Measurements from ENCODE around the gene SSBP2.
"Not testable (repeated sequence)": the region's sequence is repeated elsewhere in the genome, so short reads cannot be mapped to it uniquely, and the experiment has no call there.

The SSBP2 gene

GRCh38 chr5:81694726-81695125 lies 56.2 kb downstream of the SSBP2 start:
- Histone ChIP-seq H3K27me3 (ENCODE audit: control insufficient read depth in 1 of 2, insufficient read depth in 2 of 2, low read length in 2 of 2) (no peaks in the 10 kb centered on the region), H3K36me3 (ENCODE audit: control insufficient read depth in 1 of 2, insufficient read depth in 2 of 2, low read length in 2 of 2) (no peaks in the 10 kb centered on the region), H3K4me1 (ENCODE audit: control insufficient read depth in 1 of 2, insufficient read depth in 2 of 2, low read length in 2 of 2) (no peaks in the 10 kb centered on the region), H3K9ac (ENCODE audit: low read depth in 1 of 2, low read length in 2 of 2) (no peak overlapping the region), H3K27ac (ENCODE audit: low read depth, low read length) (no peak overlapping the region), H3K4me3 (ENCODE audit: low read depth in 1 of 2, low read length in 2 of 2) (no peak overlapping the region), H3K9me3 (ENCODE audit: control insufficient read depth in 1 of 2, low read length in 2 of 2) (peaks cover 0 to 6% of the 10 kb centered on the region in 2 donors)

- Histone ChIP-seq H3K4me3 (ENCODE audit: low read depth in 1 of 2, low read length in 2 of 2) (no peak overlapping the region), H3K9me3 (ENCODE audit: control insufficient read depth in 1 of 2, low read length in 2 of 2) (peaks cover 0 to 6% of the 10 kb centered on the region in 2 donors), H3K9ac (ENCODE audit: low read depth in 1 of 2, low read length in 2 of 2) (no peak overlapping the region), H3K4me1 (ENCODE audit: control insufficient read depth in 1 of 2, insufficient read depth in 2 of 2, low read length in 2 of 2) (no peaks in the 10 kb centered on the region), H3K27me3 (ENCODE audit: control insufficient read depth in 1 of 2, insufficient read depth in 2 of 2, low read length in 2 of 2) (no peaks in the 10 kb centered on the region), H3K27ac (ENCODE audit: low read depth, low read length) (no peak overlapping the region), H3K36me3 (ENCODE audit: control insufficient read depth in 1 of 2, insufficient read depth in 2 of 2, low read length in 2 of 2) (no peaks in the 10 kb centered on the region)
Observed at GRCh38 chr5:81688215-81688614, 62.7 kb downstream of the SSBP2 start.

DNA sequence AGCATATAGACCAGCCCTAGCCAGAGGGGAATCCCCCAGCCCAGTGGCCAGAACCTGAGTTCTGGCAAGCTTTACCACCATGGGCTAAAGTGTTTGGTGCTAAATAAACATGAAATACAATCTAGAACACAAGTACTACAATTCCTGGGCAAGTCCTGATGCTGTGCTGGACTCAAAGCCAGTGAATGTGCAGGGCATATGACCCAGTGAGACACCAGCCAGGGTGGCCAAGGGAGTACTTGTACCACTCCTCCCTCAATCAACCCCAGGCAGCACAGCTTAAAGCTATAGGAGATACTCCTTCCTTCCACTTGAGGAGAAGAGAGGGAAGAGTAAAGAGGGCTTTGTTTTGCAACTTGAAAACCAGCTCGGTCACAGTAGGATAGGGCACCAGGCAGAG lies 63.6 kb downstream of the SSBP2 start:
- Histone ChIP-seq H3K4me3 (ENCODE audit: low read depth in 1 of 2, low read length in 2 of 2) (no peak overlapping the region), H3K4me1 (ENCODE audit: control insufficient read depth in 1 of 2, insufficient read depth in 2 of 2, low read length in 2 of 2) (no peaks in the 10 kb centered on the region), H3K27ac (ENCODE audit: low read depth, low read length) (no peak overlapping the region), H3K27me3 (ENCODE audit: control insufficient read depth in 1 of 2, insufficient read depth in 2 of 2, low read length in 2 of 2) (no peaks in the 10 kb centered on the region), H3K9me3 (ENCODE audit: control insufficient read depth in 1 of 2, low read length in 2 of 2) (peaks cover 0 to 6% of the 10 kb centered on the region in 2 donors), H3K9ac (ENCODE audit: low read depth in 1 of 2, low read length in 2 of 2) (no peak overlapping the region), H3K36me3 (ENCODE audit: control insufficient read depth in 1 of 2, insufficient read depth in 2 of 2, low read length in 2 of 2) (no peaks in the 10 kb centered on the region)

DNA sequence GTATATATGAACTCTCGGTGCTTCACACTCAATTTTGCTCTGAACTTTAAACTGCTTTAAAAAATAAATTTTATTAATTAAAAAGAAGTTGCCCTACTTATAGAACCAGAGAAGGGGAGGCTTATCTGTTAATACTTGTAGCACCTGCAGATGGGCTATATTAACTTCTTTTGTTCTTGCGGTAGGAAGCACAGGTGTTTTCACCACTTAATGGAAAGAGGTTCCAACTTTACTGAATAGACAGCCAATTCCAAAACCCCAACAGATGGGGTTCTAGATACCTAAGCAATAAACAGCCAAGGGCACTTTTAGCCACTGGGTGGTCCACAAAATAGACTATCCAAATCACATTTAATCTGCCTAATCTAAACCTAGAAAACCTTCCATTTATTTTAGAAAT lies 65.4 kb downstream of the SSBP2 start:
- H3K36me3 ChIP-seq (ENCODE audit: control insufficient read depth in 1 of 2, insufficient read depth in 2 of 2, low read length in 2 of 2), result no peaks in the 10 kb centered on the region
- no peak overlapping the region for H3K4me3 ChIP-seq (ENCODE audit: low read depth in 1 of 2, low read length in 2 of 2)
- H3K27ac ChIP-seq (ENCODE audit: low read depth, low read length), result no peak overlapping the region
- no peaks in the 10 kb centered on the region for H3K27me3 ChIP-seq (ENCODE audit: control insufficient read depth in 1 of 2, insufficient read depth in 2 of 2, low read length in 2 of 2)
- H3K4me1 ChIP-seq (ENCODE audit: control insufficient read depth in 1 of 2, insufficient read depth in 2 of 2, low read length in 2 of 2), result no peaks in the 10 kb centered on the region
- H3K9ac ChIP-seq (ENCODE audit: low read depth in 1 of 2, low read length in 2 of 2), result no peak overlapping the region
- peaks cover 0 to 4% of the 10 kb centered on the region in 2 donors for H3K9me3 ChIP-seq (ENCODE audit: control insufficient read depth in 1 of 2, low read length in 2 of 2)

- no peak overlapping the region for H3K9ac ChIP-seq (ENCODE audit: low read depth in 1 of 2, low read length in 2 of 2)
Observed at GRCh38 chr5:81679885-81680284, 71.0 kb downstream of the SSBP2 start.

DNA sequence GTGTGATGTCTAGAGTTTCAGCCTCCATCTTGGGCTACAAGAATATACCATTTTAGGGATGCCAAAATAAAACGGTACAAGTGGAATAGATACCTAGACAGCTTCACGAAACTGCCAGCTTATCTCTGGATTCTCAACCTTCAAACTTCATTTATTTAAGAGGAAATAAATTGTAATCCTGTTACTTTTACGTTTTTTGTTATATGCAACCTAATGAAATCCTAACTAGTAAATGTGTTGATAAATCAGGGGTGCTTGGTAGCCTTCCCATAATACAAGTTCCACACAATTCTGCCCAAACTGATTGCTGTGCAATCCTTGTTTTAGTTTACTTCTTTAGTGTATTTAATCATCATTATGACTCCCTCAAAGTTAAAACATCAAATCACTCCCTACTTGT lies 75.5 kb downstream of the SSBP2 start:
- H3K4me1 ChIP-seq (ENCODE audit: control insufficient read depth in 1 of 2, insufficient read depth in 2 of 2, low read length in 2 of 2), result peaks cover 0 to 7% of the 10 kb centered on the region in 2 donors
- no peak overlapping the region for H3K9ac ChIP-seq (ENCODE audit: low read depth in 1 of 2, low read length in 2 of 2)
- H3K9me3 ChIP-seq (ENCODE audit: control insufficient read depth in 1 of 2, low read length in 2 of 2), result no peaks in the 10 kb centered on the region
- H3K36me3 ChIP-seq (ENCODE audit: control insufficient read depth in 1 of 2, insufficient read depth in 2 of 2, low read length in 2 of 2), result no peaks in the 10 kb centered on the region
- no peak overlapping the region for H3K4me3 ChIP-seq (ENCODE audit: low read depth in 1 of 2, low read length in 2 of 2)
- H3K27ac ChIP-seq (ENCODE audit: low read depth, low read length), result no peak overlapping the region
- H3K27me3 ChIP-seq (ENCODE audit: control insufficient read depth in 1 of 2, insufficient read depth in 2 of 2, low read length in 2 of 2), result no peaks in the 10 kb centered on the region

More at GRCh38 chr5:81679885-81680284, 71.0 kb downstream of the SSBP2 start:
- Histone ChIP-seq H3K27ac (ENCODE audit: low read depth, low read length) (no peak overlapping the region), H3K4me3 (ENCODE audit: low read depth in 1 of 2, low read length in 2 of 2) (no peak overlapping the region), H3K9me3 (ENCODE audit: control insufficient read depth in 1 of 2, low read length in 2 of 2) (no peaks in the 10 kb centered on the region), H3K4me1 (ENCODE audit: control insufficient read depth in 1 of 2, insufficient read depth in 2 of 2, low read length in 2 of 2) (peaks cover 0 to 7% of the 10 kb centered on the region in 2 donors), H3K27me3 (ENCODE audit: control insufficient read depth in 1 of 2, insufficient read depth in 2 of 2, low read length in 2 of 2) (no peaks in the 10 kb centered on the region), H3K36me3 (ENCODE audit: control insufficient read depth in 1 of 2, insufficient read depth in 2 of 2, low read length in 2 of 2) (no peaks in the 10 kb centered on the region)

GRCh38 chr5:81665795-81666194 lies 85.1 kb downstream of the SSBP2 start:
- H3K9ac ChIP-seq (ENCODE audit: low read depth in 1 of 2, low read length in 2 of 2), result no peak overlapping the region
- no peaks in the 10 kb centered on the region for H3K4me1 ChIP-seq (ENCODE audit: control insufficient read depth in 1 of 2, insufficient read depth in 2 of 2, low read length in 2 of 2)
- H3K27me3 ChIP-seq (ENCODE audit: control insufficient read depth in 1 of 2, insufficient read depth in 2 of 2, low read length in 2 of 2), result no peaks in the 10 kb centered on the region
- no peak overlapping the region for H3K27ac ChIP-seq (ENCODE audit: low read depth, low read length)
- no peaks in the 10 kb centered on the region for H3K36me3 ChIP-seq (ENCODE audit: control insufficient read depth in 1 of 2, insufficient read depth in 2 of 2, low read length in 2 of 2)
- H3K9me3 ChIP-seq (ENCODE audit: control insufficient read depth in 1 of 2, low read length in 2 of 2), result no peaks in the 10 kb centered on the region
- no peak overlapping the region for H3K4me3 ChIP-seq (ENCODE audit: low read depth in 1 of 2, low read length in 2 of 2)

DNA sequence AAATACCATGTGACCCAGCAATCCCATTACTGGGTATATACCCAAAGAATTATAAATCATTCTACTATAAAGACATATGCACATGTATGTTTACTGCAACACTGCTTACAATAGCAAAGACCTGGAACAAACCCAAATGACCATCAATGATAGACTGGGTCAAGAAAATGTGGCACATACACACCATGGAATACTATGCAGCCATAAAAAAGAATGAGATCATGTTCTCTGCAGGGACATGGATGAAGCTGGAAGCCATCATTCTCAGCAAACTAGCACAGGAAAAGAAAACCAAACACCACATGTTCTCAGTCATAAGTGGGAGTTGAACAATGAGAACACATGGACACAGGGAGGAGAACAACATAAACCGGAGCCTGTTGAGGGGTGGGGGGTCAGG lies 90.3 kb downstream of the SSBP2 start:
- not testable (repeated sequence) for H3K36me3 ChIP-seq (ENCODE audit: control insufficient read depth in 1 of 2, insufficient read depth in 2 of 2, low read length in 2 of 2); H3K4me3 ChIP-seq (ENCODE audit: low read depth in 1 of 2, low read length in 2 of 2); H3K9ac ChIP-seq (ENCODE audit: low read depth in 1 of 2, low read length in 2 of 2)

GRCh38 chr5:81657386-81657785 lies 93.5 kb downstream of the SSBP2 start:
- Histone ChIP-seq H3K4me3 (ENCODE audit: low read depth in 1 of 2, low read length in 2 of 2) (no peak overlapping the region), H3K4me1 (ENCODE audit: control insufficient read depth in 1 of 2, insufficient read depth in 2 of 2, low read length in 2 of 2) (no peaks in the 10 kb centered on the region), H3K27ac (ENCODE audit: low read depth, low read length) (no peak overlapping the region), H3K9me3 (ENCODE audit: control insufficient read depth in 1 of 2, low read length in 2 of 2) (no peaks in the 10 kb centered on the region), H3K36me3 (ENCODE audit: control insufficient read depth in 1 of 2, insufficient read depth in 2 of 2, low read length in 2 of 2) (no peaks in the 10 kb centered on the region), H3K27me3 (ENCODE audit: control insufficient read depth in 1 of 2, insufficient read depth in 2 of 2, low read length in 2 of 2) (no peaks in the 10 kb centered on the region), H3K9ac (ENCODE audit: low read depth in 1 of 2, low read length in 2 of 2) (no peak overlapping the region)

More for the DNA sequence above, 90.3 kb downstream of the SSBP2 start:
- H3K9me3 ChIP-seq (ENCODE audit: control insufficient read depth in 1 of 2, low read length in 2 of 2); H3K27ac ChIP-seq (ENCODE audit: low read depth, low read length); H3K4me1 ChIP-seq (ENCODE audit: control insufficient read depth in 1 of 2, insufficient read depth in 2 of 2, low read length in 2 of 2); H3K27me3 ChIP-seq (ENCODE audit: control insufficient read depth in 1 of 2, insufficient read depth in 2 of 2, low read length in 2 of 2): not testable (repeated sequence)

DNA sequence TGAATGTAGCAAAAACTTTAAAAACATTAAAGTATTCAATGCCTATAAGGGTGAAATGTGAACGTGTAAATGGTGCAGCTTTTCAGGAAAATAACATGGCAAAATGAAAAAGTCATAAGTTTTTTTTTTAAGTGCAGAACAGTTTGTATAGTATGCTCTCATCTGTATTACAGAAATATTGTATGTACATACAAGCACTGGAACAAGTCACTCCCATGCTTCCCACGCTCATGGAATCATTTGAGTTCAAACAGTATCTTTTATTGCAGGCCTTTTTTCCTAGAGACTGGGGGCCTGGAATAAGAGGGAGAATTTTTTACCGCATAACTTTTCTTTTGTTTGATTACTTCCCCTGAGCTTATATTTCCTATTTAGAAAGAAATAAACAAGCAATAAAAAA lies 94.1 kb downstream of the SSBP2 start:
- no peaks in the 10 kb centered on the region for H3K4me1 ChIP-seq (ENCODE audit: control insufficient read depth in 1 of 2, insufficient read depth in 2 of 2, low read length in 2 of 2)
- H3K9me3 ChIP-seq (ENCODE audit: control insufficient read depth in 1 of 2, low read length in 2 of 2), result no peaks in the 10 kb centered on the region
- no peaks in the 10 kb centered on the region for H3K36me3 ChIP-seq (ENCODE audit: control insufficient read depth in 1 of 2, insufficient read depth in 2 of 2, low read length in 2 of 2)
- H3K27ac ChIP-seq (ENCODE audit: low read depth, low read length), result no peak overlapping the region
- H3K27me3 ChIP-seq (ENCODE audit: control insufficient read depth in 1 of 2, insufficient read depth in 2 of 2, low read length in 2 of 2), result no peaks in the 10 kb centered on the region
- no peak overlapping the region for H3K9ac ChIP-seq (ENCODE audit: low read depth in 1 of 2, low read length in 2 of 2)
- H3K4me3 ChIP-seq (ENCODE audit: low read depth in 1 of 2, low read length in 2 of 2), result no peak overlapping the region

- Histone ChIP-seq H3K9me3 (ENCODE audit: control insufficient read depth in 1 of 2, low read length in 2 of 2) (no peaks in the 10 kb centered on the region), H3K4me1 (ENCODE audit: control insufficient read depth in 1 of 2, insufficient read depth in 2 of 2, low read length in 2 of 2) (no peaks in the 10 kb centered on the region), H3K4me3 (ENCODE audit: low read depth in 1 of 2, low read length in 2 of 2) (no peak overlapping the region), H3K27me3 (ENCODE audit: control insufficient read depth in 1 of 2, insufficient read depth in 2 of 2, low read length in 2 of 2) (no peaks in the 10 kb centered on the region), H3K27ac (ENCODE audit: low read depth, low read length) (no peak overlapping the region), H3K9ac (ENCODE audit: low read depth in 1 of 2, low read length in 2 of 2) (no peak overlapping the region), H3K36me3 (ENCODE audit: control insufficient read depth in 1 of 2, insufficient read depth in 2 of 2, low read length in 2 of 2) (no peaks in the 10 kb centered on the region)
Observed at GRCh38 chr5:81650987-81651386, 99.9 kb downstream of the SSBP2 start.
